Measurements from ENCODE around the gene HIRIP3. TPM values are rescaled to one million over a fixed set of nuclear protein-coding genes. Genes with fewer than 3 reads are reported as not detected.

The HIRIP3 gene
- total RNA-seq, 8 experiments from 2014 or later: 7.9 to 30.4 (median 16.9) TPM

GRCh38 chr16:29986231-29986630 is 9.2 kb downstream of the HIRIP3 start:
- no peak for ATAC-seq (replicated peaks in 6 of 8)
- in situ Hi-C loops (cut with MboI; ENCODE audit: low pct_unique_long_range_greater_than_20kb in 2 of 9, low sequenced_read_pairs in 9 of 9, unreplicated experiment in 9 of 9): no loop called here
- Histone ChIP-seq H3K27ac (no peak overlapping the region), H3K4me1 (replicated peaks in 1 of 2) (no peaks in the 10 kb centered on the region), H3K4me3 (no peak overlapping the region)
- 87 to 100% (median 99%) methylated on average over 3 to 6 of the region's 20 CpGs; no CpG with 5 or more reads in 6 of the 10 experiments for WGBS, 10 experiments

- no peak for ATAC-seq (replicated peaks in 6 of 8)
- Histone ChIP-seq H3K4me1 (replicated peaks in 1 of 2) (no peaks in the 10 kb centered on the region), H3K4me3 (no peak overlapping the region), H3K27ac (no peak overlapping the region)
- WGBS, 10 experiments: 80 to 100% (median 99%) methylated on average over 1 to 9 of the region's 28 CpGs; no CpG with 5 or more reads in 3 of the 10 experiments
- in situ Hi-C loops (cut with MboI; ENCODE audit: low pct_unique_long_range_greater_than_20kb in 2 of 9, low sequenced_read_pairs in 9 of 9, unreplicated experiment in 9 of 9): no loop called here
Measured at GRCh38 chr16:29985271-29985811, 10.1 kb downstream of the HIRIP3 start.

GRCh38 chr16:29984764-29985147 is 10.7 kb downstream of the HIRIP3 start:
- WGBS, 10 experiments: 76 to 100% (median 87%) methylated on average over 1 to 4 of the region's 5 CpGs; no CpG with 5 or more reads in 1 of the 10 experiments
- H3K27ac ChIP-seq: no peak overlapping the region
- H3K4me1 ChIP-seq (replicated peaks in 1 of 2): no peaks in the 10 kb centered on the region
- in situ Hi-C loops (cut with MboI; ENCODE audit: low pct_unique_long_range_greater_than_20kb in 2 of 9, low sequenced_read_pairs in 9 of 9, unreplicated experiment in 9 of 9): no loop called here
- H3K4me3 ChIP-seq: no peak overlapping the region
- ATAC-seq (replicated peaks in 6 of 8): no peak

GRCh38 chr16:29984137-29984763 is 11.2 kb downstream of the HIRIP3 start:
- H3K4me1 ChIP-seq (replicated peaks in 1 of 2): no peaks in the 10 kb centered on the region
- no peak for ATAC-seq (replicated peaks in 6 of 8)
- no peak overlapping the region for H3K27ac ChIP-seq
- WGBS, 10 experiments: 42 to 100% (median 100%) methylated on average over 1 to 3 of the region's 6 CpGs; no CpG with 5 or more reads in 4 of the 10 experiments
- no peak overlapping the region for H3K4me3 ChIP-seq
- in situ Hi-C loops (cut with MboI; ENCODE audit: low pct_unique_long_range_greater_than_20kb in 2 of 9, low sequenced_read_pairs in 9 of 9, unreplicated experiment in 9 of 9): no loop called here

- WGBS, 10 experiments: 40 to 100% (median 90%) methylated on average over 1 to 12 of the region's 12 CpGs; no CpG with 5 or more reads in 5 of the 10 experiments
- Histone ChIP-seq H3K4me1 (replicated peaks in 1 of 2) (no peaks in the 10 kb centered on the region), H3K27ac (no peak overlapping the region), H3K4me3 (no peak overlapping the region)
- ATAC-seq (replicated peaks in 6 of 8): no peak
- in situ Hi-C loops (cut with MboI; ENCODE audit: low pct_unique_long_range_greater_than_20kb in 2 of 9, low sequenced_read_pairs in 9 of 9, unreplicated experiment in 9 of 9): no loop called here
Measured at GRCh38 chr16:29983420-29984136, 11.8 kb downstream of the HIRIP3 start.

- Histone ChIP-seq H3K4me1 (replicated peaks in 1 of 2) (no peaks in the 10 kb centered on the region), H3K4me3 (no peak overlapping the region), H3K27ac (no peak overlapping the region)
- ATAC-seq (replicated peaks in 6 of 8): peak in 1 of 8 experiments; percentile 14
- 20 to 100% (median 95%) methylated on average over 1 to 11 of the region's 24 CpGs; no CpG with 5 or more reads in 5 of the 10 experiments for WGBS, 10 experiments
- in situ Hi-C loops (cut with MboI; ENCODE audit: low pct_unique_long_range_greater_than_20kb in 2 of 9, low sequenced_read_pairs in 9 of 9, unreplicated experiment in 9 of 9): no loop called here
Measured at GRCh38 chr16:29982560-29983419, 12.6 kb downstream of the HIRIP3 start.

- 67 to 100% (median 99%) methylated on average over 1 to 8 of the region's 9 CpGs; no CpG with 5 or more reads in 3 of the 10 experiments for WGBS, 10 experiments
- no peak for ATAC-seq (replicated peaks in 6 of 8)
Measured at GRCh38 chr16:29978564-29979270, 16.7 kb downstream of the HIRIP3 start.

GRCh38 chr16:29978081-29978480 is 17.3 kb downstream of the HIRIP3 start:
- ATAC-seq (replicated peaks in 6 of 8): no peak
- 91 to 100% methylated on average over 1 to 3 of the region's 9 CpGs; no CpG with 5 or more reads in 8 of the 10 experiments for WGBS, 10 experiments
- H3K4me3 ChIP-seq: no peak overlapping the region
- in situ Hi-C loops (cut with MboI; ENCODE audit: low pct_unique_long_range_greater_than_20kb in 2 of 9, low sequenced_read_pairs in 9 of 9, unreplicated experiment in 9 of 9): no loop called here
- H3K4me1 ChIP-seq (replicated peaks in 1 of 2): peaks cover 21% of the 10 kb centered on the region in 2 donors
- H3K27ac ChIP-seq: no peak overlapping the region

More at GRCh38 chr16:29978564-29979270, 16.7 kb downstream of the HIRIP3 start:
- peaks cover 21% of the 10 kb centered on the region in 2 donors for H3K4me1 ChIP-seq (replicated peaks in 1 of 2)
- no peak overlapping the region for H3K27ac ChIP-seq
- in situ Hi-C loops (cut with MboI; ENCODE audit: low pct_unique_long_range_greater_than_20kb in 2 of 9, low sequenced_read_pairs in 9 of 9, unreplicated experiment in 9 of 9): no loop called here
- H3K4me3 ChIP-seq: no peak overlapping the region

- no peak overlapping the region for H3K4me3 ChIP-seq
- H3K4me1 ChIP-seq (replicated peaks in 1 of 2): peaks cover 21% of the 10 kb centered on the region in 2 donors
- in situ Hi-C loops (cut with MboI; ENCODE audit: low pct_unique_long_range_greater_than_20kb in 2 of 9, low sequenced_read_pairs in 9 of 9, unreplicated experiment in 9 of 9): no loop called here
- WGBS, 10 experiments: 80 to 100% (median 85%) methylated on average over 1 to 5 of the region's 9 CpGs; no CpG with 5 or more reads in 4 of the 10 experiments
- no peak overlapping the region for H3K27ac ChIP-seq
- ATAC-seq (replicated peaks in 6 of 8): no peak
Measured at GRCh38 chr16:29977063-29977825, 18.2 kb downstream of the HIRIP3 start.

- H3K27ac ChIP-seq: no peak overlapping the region
- peak overlapping the region; percentile 48 to 76 (median 61) for H3K4me3 ChIP-seq
- ATAC-seq (replicated peaks in 6 of 8): no peak
- 14 to 47% (median 34%) methylated on average over 2 to 5 of the region's 6 CpGs; no CpG with 5 or more reads in 5 of the 10 experiments for WGBS, 10 experiments
- peaks cover 21% of the 10 kb centered on the region in 2 donors for H3K4me1 ChIP-seq (replicated peaks in 1 of 2)
- in situ Hi-C loops (cut with MboI; ENCODE audit: low pct_unique_long_range_greater_than_20kb in 2 of 9, low sequenced_read_pairs in 9 of 9, unreplicated experiment in 9 of 9): no loop called here
Measured at GRCh38 chr16:29975811-29976511, 19.5 kb downstream of the HIRIP3 start.

GRCh38 chr16:29975134-29975538 is 20.3 kb downstream of the HIRIP3 start:
- no peak for ATAC-seq (replicated peaks in 6 of 8)
- H3K27ac ChIP-seq: no peak overlapping the region
- WGBS, 10 experiments: 20 to 83% (median 63%) methylated on average over 2 to 3 of the region's 5 CpGs; no CpG with 5 or more reads in 4 of the 10 experiments
- in situ Hi-C loops (cut with MboI; ENCODE audit: low pct_unique_long_range_greater_than_20kb in 2 of 9, low sequenced_read_pairs in 9 of 9, unreplicated experiment in 9 of 9): no loop called here
- peaks cover 21% of the 10 kb centered on the region in 2 donors for H3K4me1 ChIP-seq (replicated peaks in 1 of 2)
- peak overlapping the region; percentile 48 to 76 (median 61) for H3K4me3 ChIP-seq

Measured in motor neuron (in vitro differentiated cells).